OCI-LY7 (cell line): ENCODE measurements around the gene RBBP8NL.

Experiments
- EZH2phosphoT487 ChIP-seq: fragments of 200-600 bp; sonication (generic); IDR thresholded peaks from 2 replicates; pipeline ENCODE4 v1.6.1; 2018; ENCODE audit warnings: low read depth, borderline replicate concordance, mild to moderate bottlenecking, mixed run types, antibody characterized with exemption, low read length, moderate library complexity, mixed read lengths
- TF ChIP-seq, protein P1 (sequence below): fragments of 200-600 bp; sonication (generic); conservative IDR thresholded peaks from 2 replicates; pipeline ENCODE4 v1.5.1; 2014; ENCODE audit warnings: mild to moderate bottlenecking, antibody characterized with exemption, low read length, moderate library complexity, mixed read lengths

DNA sequence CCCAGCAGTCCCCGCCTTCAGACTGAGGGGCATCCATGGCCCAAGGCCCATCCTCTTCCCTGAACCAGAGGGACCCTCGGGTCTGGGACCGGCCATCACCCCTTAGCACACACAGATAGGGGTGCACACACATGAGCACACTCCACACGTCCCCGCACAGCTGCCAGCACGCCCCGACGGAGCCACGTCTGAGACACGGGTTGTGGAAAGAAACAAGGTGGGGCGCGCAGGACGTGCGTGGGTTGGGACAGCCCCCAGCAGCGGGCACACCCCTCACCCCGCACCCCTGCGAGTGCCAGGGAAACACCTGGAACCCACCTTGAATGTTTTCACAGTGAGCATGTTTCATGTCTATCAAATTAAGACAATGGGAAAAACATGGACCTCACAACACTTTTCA is 42.0 kb upstream of the RBBP8NL start:
- TF ChIP-seq, protein P1, sequence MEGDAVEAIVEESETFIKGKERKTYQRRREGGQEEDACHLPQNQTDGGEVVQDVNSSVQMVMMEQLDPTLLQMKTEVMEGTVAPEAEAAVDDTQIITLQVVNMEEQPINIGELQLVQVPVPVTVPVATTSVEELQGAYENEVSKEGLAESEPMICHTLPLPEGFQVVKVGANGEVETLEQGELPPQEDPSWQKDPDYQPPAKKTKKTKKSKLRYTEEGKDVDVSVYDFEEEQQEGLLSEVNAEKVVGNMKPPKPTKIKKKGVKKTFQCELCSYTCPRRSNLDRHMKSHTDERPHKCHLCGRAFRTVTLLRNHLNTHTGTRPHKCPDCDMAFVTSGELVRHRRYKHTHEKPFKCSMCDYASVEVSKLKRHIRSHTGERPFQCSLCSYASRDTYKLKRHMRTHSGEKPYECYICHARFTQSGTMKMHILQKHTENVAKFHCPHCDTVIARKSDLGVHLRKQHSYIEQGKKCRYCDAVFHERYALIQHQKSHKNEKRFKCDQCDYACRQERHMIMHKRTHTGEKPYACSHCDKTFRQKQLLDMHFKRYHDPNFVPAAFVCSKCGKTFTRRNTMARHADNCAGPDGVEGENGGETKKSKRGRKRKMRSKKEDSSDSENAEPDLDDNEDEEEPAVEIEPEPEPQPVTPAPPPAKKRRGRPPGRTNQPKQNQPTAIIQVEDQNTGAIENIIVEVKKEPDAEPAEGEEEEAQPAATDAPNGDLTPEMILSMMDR, result no peak
- TF ChIP-seq EZH2phosphoT487, result no peak
